ENCODE results near the gene NFIA. TPM values are rescaled to one million over a fixed set of nuclear protein-coding genes. Genes with fewer than 3 reads are reported as not detected.

Gene NFIA
- total RNA-seq, 4 donors from 2014 or later: 27.9 to 79.9 (median 36.7) TPM

- Histone ChIP-seq H3K9me3 (no peaks in the 10 kb centered on the region), H3K36me3 (peaks cover 0 to 59% (median 2%) of the 10 kb centered on the region in 3 donors), H3K4me3 (no peak overlapping the region), H3K27me3 (no peaks in the 10 kb centered on the region), H3K4me1 (peaks cover 0 to 28% (median 7%) of the 10 kb centered on the region in 3 donors), H3K27ac (peak overlapping the region in 1 of 4 donors; percentile 5)
- no peak for TF ChIP-seq POLR2A (IDR thresholded peaks at IDR 0.05)
- no peak for TF ChIP-seq CTCF (IDR thresholded peaks at IDR 0.05)
- DNase-seq: no peak
- intact Hi-C loops (cut with DNase I): no loop called here
- WGBS, 2 donors: 76 to 80% methylated on average over 4 of the region's 4 CpGs
These were observed 271.5 kb downstream of the NFIA start for GRCh38 chr1:61353797-61354406.

- no peak for TF ChIP-seq CTCF (IDR thresholded peaks at IDR 0.05)
- TF ChIP-seq POLR2A (IDR thresholded peaks at IDR 0.05): no peak
- Histone ChIP-seq H3K9me3 (no peaks in the 10 kb centered on the region), H3K36me3 (peaks cover 0 to 72% (median 6%) of the 10 kb centered on the region in 3 donors), H3K4me1 (peaks cover 0 to 28% (median 8%) of the 10 kb centered on the region in 3 donors), H3K4me3 (no peak overlapping the region), H3K27ac (no peak overlapping the region), H3K27me3 (no peaks in the 10 kb centered on the region)
- intact Hi-C loops (cut with DNase I): no loop called here
- no peak for DNase-seq
These were observed 273.7 kb downstream of the NFIA start for GRCh38 chr1:61356016-61356415.

DNA sequence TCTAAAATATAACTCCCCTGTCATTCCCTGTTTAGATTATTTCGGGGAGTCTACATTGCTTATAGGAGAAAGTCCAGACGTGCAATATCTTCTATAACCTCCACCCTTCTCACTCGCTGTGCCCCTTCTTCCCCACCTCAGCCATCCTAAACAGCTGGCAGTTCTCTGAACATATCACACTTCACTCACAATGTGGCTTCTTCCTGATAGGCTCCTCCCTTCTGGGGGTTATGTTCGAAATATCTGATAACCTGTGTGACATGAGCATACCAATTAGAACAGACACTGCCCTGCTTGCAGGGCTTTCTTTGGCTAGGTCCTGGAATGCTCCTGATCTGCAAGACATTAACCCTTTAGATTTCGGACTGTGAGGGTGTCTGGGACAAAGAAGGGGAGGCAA lies 274.6 kb downstream of the NFIA start:
- peaks cover 0 to 27% (median 8%) of the 10 kb centered on the region in 3 donors for H3K4me1 ChIP-seq
- intact Hi-C loops (cut with DNase I): no loop called here
- H3K27ac ChIP-seq: no peak overlapping the region
- H3K27me3 ChIP-seq: no peaks in the 10 kb centered on the region
- no peak for DNase-seq
- TF ChIP-seq CTCF (IDR thresholded peaks at IDR 0.05) (no peak), POLR2A (IDR thresholded peaks at IDR 0.05) (no peak)
- H3K9me3 ChIP-seq: no peaks in the 10 kb centered on the region
- H3K36me3 ChIP-seq: peaks cover 0 to 80% (median 6%) of the 10 kb centered on the region in 3 donors
- H3K4me3 ChIP-seq: no peak overlapping the region
- 85 to 89% methylated on average over 4 to 5 of the region's 5 CpGs for WGBS, 2 donors

GRCh38 chr1:61357539-61357938 lies 275.2 kb downstream of the NFIA start:
- Histone ChIP-seq H3K27ac (no peak overlapping the region), H3K4me1 (peaks cover 0 to 22% (median 8%) of the 10 kb centered on the region in 3 donors), H3K27me3 (no peaks in the 10 kb centered on the region), H3K9me3 (no peaks in the 10 kb centered on the region), H3K4me3 (no peak overlapping the region), H3K36me3 (peaks cover 0 to 84% (median 6%) of the 10 kb centered on the region in 3 donors)
- DNase-seq: no peak
- WGBS, 2 donors: 80 to 88% methylated on average over 5 of the region's 5 CpGs
- intact Hi-C loops (cut with DNase I): no loop called here
- no peak for TF ChIP-seq CTCF (IDR thresholded peaks at IDR 0.05)
- no peak for TF ChIP-seq POLR2A (IDR thresholded peaks at IDR 0.05)

DNA sequence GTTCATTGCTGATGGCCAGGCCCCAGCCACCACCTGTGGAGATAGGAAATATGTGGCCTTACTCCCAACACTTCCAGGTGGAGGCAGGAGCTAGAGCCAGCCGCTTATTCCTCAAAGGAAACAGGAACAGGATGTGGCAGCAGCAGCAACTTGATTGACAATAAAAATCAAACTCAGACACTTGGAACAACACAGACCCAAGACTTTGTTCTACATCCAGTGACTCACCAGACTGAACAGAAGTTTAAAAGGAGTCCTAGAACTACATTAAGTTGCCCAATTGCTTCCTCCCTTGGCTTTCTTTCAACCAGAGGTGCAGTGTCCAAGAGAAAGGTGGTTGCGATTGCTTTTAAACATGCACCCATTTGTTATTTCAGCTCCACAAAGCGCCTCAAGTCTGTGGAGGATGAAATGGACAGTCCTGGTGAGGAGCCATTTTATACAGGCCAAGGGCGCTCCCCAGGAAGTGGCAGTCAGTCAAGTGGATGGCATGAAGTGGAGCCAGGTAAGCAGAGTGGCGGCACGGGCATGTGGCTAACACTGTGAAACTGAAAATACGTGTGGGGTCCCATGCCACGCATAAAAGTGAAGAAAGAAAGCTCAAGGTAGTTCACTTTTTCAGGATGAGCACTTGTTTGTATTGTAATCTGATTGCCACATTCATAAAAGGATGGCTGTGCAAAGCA lies 276.6 kb downstream of the NFIA start:
- intact Hi-C loops (cut with DNase I): no loop called here
- DNase-seq: no peak

More for the DNA sequence above, 276.6 kb downstream of the NFIA start:
- Histone ChIP-seq H3K36me3 (peaks cover 0 to 82% (median 6%) of the 10 kb centered on the region in 3 donors), H3K9me3 (no peaks in the 10 kb centered on the region), H3K4me1 (peaks cover 0 to 8% (median 6%) of the 10 kb centered on the region in 3 donors), H3K27me3 (no peaks in the 10 kb centered on the region), H3K27ac (peak overlapping the region in 1 of 4 donors; percentile 36), H3K4me3 (no peak overlapping the region)
- whole genome bisulfite sequencing, 2 donors: 77% methylated on average over 7 to 8 of the region's 8 CpGs
- no peak for TF ChIP-seq CTCF (IDR thresholded peaks at IDR 0.05)

Data from esophagus squamous epithelium (tissue), 5 donors.